WERI-Rb-1 (cell line): ENCODE measurements around the gene SLC22A17.
"Not testable (repeated sequence)": the region's sequence is repeated elsewhere in the genome, so short reads cannot be mapped to it uniquely, and the experiment has no call there.

ENCODE experiments used
- DNase-seq: peaks from one replicate; pipeline ENCODE4 v3.0.0-alpha.2; 2020
- H3K27ac ChIP-seq: fragments of 250-450 bp; sonication (Bioruptor Pico); 2 replicates; pipeline ENCODE4 v1.5.1; 2020; ENCODE audit warnings: mild to moderate bottlenecking, moderate library complexity
- H3K27me3 ChIP-seq: fragments of 250-450 bp; sonication (Bioruptor Pico); 2 replicates; pipeline ENCODE4 v1.5.1; 2021; ENCODE audit warnings: mild to moderate bottlenecking, low read depth, moderate library complexity; ENCODE audit not compliant: insufficient read depth, severe bottlenecking
- H3K36me3 ChIP-seq: fragments of 250-450 bp; sonication (Bioruptor Pico); 2 replicates; pipeline ENCODE4 v1.5.1; 2020; ENCODE audit warnings: mild to moderate bottlenecking, moderate library complexity
- H3K4me3 ChIP-seq: 2 replicates; pipeline ENCODE4 v1.5.1; 2011; ENCODE audit warnings: low read depth, mild to moderate bottlenecking, control low read depth, low read length
- H3K9me3 ChIP-seq: fragments of 250-450 bp; sonication (Bioruptor Pico); 2 replicates; pipeline ENCODE4 v1.5.1; 2021; ENCODE audit warnings: mild to moderate bottlenecking, moderate library complexity; ENCODE audit not compliant: severe bottlenecking
- CTCF ChIP-seq: IDR thresholded peaks from 2 replicates; pipeline ENCODE4 v1.5.1; 2011; ENCODE audit warnings: low read depth, mild to moderate bottlenecking, control low read depth, inconsistent platforms, low read length

Gene SLC22A17

GRCh38 chr14:23352506-23353432, at the start of gene SLC22A17:
SLC22A17 (minus strand) TSS chr14:23352887.
- no peaks in the 10 kb centered on the region for H3K27me3 ChIP-seq
- H3K4me3 ChIP-seq = peak within 1 kb of the TSS; percentile 44
- peak; percentile 84 for DNase-seq
- H3K27ac ChIP-seq = peak within 1 kb of the TSS; percentile 56
- 0 out of 2 replicates have a peak, but pooled peaks have one; percentile 14 for TF ChIP-seq CTCF
- no peaks in the 10 kb centered on the region for H3K9me3 ChIP-seq
- H3K36me3 ChIP-seq = peaks cover 26% of the 10 kb centered on the region

- H3K27ac ChIP-seq = no peak overlapping the region
- no peaks in the 10 kb centered on the region for H3K27me3 ChIP-seq
- TF ChIP-seq CTCF = no peak
- H3K36me3 ChIP-seq = no peaks in the 10 kb centered on the region
- no peak overlapping the region for H3K4me3 ChIP-seq
- H3K9me3 ChIP-seq = no peaks in the 10 kb centered on the region
- no peak for DNase-seq
Measured at GRCh38 chr14:23401291-23401690, 48.6 kb upstream of the SLC22A17 start.

- H3K36me3 ChIP-seq = not testable (repeated sequence)
Measured at GRCh38 chr14:23400496-23401149, 47.9 kb upstream of the SLC22A17 start.

GRCh38 chr14:23399591-23399990, 46.9 kb upstream of the SLC22A17 start:
- Histone ChIP-seq H3K9me3 (no peaks in the 10 kb centered on the region), H3K36me3 (no peaks in the 10 kb centered on the region), H3K27ac (no peak overlapping the region), H3K27me3 (no peaks in the 10 kb centered on the region), H3K4me3 (no peak overlapping the region)
- no peak for DNase-seq
- no peak for TF ChIP-seq CTCF

More at GRCh38 chr14:23400496-23401149, 47.9 kb upstream of the SLC22A17 start:
- H3K9me3 ChIP-seq, H3K27ac ChIP-seq, H3K27me3 ChIP-seq, H3K4me3 ChIP-seq, DNase-seq: not testable (repeated sequence)

- no peaks in the 10 kb centered on the region for H3K27me3 ChIP-seq
- no peak for TF ChIP-seq CTCF
Measured at GRCh38 chr14:23399136-23399535, 46.4 kb upstream of the SLC22A17 start.

GRCh38 chr14:23398348-23398747, 45.7 kb upstream of the SLC22A17 start:
- no peaks in the 10 kb centered on the region for H3K36me3 ChIP-seq
- no peaks in the 10 kb centered on the region for H3K9me3 ChIP-seq
- no peak for TF ChIP-seq CTCF
- H3K27me3 ChIP-seq = no peaks in the 10 kb centered on the region
- H3K27ac ChIP-seq = no peak overlapping the region
- no peak overlapping the region for H3K4me3 ChIP-seq
- no peak for DNase-seq

More at GRCh38 chr14:23399136-23399535, 46.4 kb upstream of the SLC22A17 start:
- H3K36me3 ChIP-seq = no peaks in the 10 kb centered on the region
- DNase-seq = no peak
- no peak overlapping the region for H3K4me3 ChIP-seq
- no peaks in the 10 kb centered on the region for H3K9me3 ChIP-seq
- H3K27ac ChIP-seq = no peak overlapping the region
